ENCODE results near the gene VSTM1. TPM values are rescaled to one million over a fixed set of nuclear protein-coding genes. Genes with fewer than 3 reads are reported as not detected.

The VSTM1 gene
- polyA plus RNA-seq, 10 donors, result 0.22 to 0.35 TPM; not detected in 8

DNA sequence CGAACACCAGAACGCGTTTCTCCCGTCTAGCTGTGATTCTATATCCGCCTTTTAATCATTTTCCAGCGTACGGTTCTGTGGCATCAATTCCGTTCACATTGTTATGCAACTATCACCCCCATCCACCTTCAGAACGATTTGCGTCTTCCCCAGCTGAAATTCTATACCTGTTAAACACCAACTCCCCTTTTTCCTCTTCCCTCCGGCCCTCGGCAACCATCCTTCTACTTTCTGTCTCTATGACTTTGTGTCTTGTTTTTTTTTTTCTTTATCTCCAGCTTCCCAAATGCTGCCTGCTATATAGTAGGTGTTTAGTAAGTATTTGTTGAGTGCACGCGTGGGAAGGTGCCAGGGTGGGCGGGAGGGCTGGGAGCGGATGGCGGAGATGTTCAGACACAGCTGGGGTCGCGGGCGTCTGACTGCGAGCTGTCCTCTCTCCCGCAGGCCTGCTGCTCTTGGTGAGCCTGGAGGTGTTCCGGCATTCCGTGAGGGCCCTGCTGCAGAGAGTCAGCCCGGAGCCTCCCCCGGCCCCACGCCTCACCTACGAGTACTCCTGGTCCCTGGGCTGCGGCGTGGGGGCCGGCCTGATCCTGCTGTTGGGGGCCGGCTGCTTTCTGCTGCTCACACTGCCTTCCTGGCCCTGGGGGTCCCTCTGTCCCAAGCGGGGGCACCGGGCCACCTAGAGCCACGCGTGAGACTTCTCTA is 52.0 kb downstream of the VSTM1 start:
- DNase-seq, result no peak

DNA sequence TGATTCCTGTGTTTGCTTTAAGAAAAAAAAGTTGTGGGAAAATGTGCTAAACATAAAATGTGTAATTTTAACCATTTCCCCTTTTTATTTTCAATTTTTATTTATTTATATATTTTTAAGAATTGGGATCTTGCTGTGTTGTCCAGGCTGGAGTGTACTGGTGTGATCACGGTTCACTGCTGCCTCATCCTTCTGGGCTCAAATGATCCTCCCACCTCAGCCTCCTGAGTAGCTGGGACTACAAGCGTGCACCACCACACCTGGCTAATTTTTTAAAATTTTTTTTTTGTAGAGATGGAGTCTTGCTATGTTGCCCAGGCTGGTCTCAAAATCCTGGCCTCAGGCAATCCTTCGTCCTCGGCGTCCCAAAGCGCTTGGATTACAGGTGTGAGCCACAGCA is 53.2 kb downstream of the VSTM1 start:
- DNase-seq, result no peak

DNA sequence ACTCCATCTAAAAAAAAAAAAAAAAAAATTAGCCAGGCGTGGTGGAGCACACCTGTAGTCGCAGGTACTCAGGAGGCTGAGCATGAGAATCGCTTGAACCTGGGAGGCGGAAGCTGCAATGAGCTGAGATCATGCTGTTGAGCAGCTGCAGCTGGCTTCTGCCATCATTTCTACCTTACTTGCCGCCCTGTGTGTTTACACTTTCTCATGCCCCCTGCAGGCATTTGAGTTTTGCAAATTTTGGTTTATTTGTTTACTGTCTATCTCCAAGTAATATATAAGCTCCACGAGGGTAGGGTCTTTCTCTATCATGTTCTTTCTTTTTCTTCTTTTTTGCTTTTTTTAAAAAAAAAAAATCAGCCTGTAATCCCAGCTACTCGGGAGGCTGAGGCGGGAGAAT is 54.3 kb downstream of the VSTM1 start:
- no peak for DNase-seq

DNA sequence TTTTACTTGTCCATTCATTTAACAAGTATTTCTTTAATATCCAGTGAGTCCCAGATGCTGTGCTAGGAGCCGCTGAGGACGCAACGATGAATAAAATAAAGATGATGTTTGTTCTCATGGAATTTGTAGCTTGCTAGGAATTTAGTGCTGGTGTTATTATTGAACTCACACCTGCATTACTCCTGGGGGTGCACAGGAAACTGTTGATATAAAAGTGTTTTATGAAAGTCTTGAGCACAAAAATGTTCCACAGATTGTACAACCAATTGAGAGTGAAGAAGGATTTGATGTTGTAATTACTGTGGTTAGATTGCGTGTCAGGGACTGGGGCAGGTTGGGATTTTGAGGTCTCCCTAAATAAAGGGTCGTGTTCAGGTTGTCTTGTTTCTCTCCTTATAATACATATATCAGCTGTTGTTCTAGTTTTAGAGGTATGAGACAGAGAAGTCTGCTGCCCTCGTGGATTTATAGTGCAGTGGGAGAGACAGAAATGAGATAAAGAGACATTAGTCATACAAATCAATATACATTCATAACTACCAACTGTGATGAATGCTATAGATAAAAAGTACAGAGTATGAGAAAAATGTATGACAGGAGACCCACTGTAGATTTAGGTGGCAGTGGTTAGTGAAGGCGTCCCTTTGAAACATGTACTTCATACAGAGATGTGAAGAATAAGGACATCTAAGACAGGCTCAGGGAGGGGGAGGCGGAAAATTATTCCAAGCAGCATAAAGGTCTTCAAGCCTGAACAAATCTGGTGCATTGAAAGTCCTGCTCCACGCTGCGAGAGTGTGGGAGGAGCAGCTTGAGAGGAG is 61.0 kb downstream of the VSTM1 start:
- no peak for DNase-seq

DNA sequence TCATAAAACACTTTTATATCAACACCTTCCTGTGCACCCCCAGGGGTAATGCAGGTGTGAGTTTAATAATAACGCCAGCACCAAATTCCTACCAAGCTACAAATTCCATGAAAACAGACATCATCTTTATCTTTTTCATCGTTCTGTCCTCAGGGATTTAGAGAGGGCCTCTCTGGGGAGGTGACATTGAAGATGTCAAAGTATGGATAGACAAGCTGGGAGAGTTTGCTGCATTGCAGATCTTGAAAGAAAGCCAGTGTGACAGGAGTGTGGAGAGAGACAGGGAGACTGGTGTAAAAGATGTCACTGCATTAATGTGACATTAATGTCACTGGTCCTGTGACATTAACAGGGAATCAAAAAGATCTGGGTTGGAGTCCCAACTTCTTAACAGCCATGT is 62.2 kb downstream of the VSTM1 start:
- no peak for DNase-seq

DNA sequence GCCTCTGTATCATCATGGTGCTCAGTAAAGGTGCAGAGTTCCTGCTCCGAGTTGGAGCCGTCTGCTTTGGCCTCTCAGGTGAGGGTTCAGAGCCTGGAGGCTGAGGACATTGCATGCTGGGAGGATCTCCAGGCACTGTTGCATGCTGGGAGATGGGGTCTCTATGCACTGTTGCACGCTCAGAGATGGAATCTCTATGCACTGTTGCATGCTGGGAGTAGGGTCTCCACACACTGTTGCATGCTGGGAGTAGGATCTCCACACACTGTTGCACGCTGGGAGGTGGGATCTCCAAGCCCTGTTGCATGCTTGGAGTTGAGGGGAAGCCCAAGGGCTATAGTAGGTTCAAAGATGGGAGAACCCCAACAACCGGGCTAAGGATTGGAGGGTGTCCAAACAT is 64.0 kb downstream of the VSTM1 start:
- DNase-seq, result no peak

DNA sequence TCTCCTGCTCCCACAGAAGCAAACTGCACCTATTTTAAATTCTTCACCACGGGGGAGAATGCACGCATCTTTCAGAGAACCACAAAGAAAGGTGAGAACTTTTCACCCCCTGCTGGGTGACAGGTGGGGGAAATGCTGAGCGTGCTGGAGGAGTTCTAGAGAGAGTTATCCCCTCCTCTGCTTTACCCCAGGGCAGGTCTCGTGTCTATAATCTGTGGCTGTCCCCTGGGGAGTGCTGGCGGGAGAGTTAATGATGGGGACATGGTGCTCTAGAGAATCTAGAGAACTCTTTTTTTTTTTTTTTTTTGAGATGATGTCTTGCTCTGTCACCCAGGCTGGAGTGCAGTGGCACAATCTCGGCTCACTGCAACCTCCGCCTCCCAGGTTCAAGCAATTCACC is 65.5 kb downstream of the VSTM1 start:
- no peak for DNase-seq

DNA sequence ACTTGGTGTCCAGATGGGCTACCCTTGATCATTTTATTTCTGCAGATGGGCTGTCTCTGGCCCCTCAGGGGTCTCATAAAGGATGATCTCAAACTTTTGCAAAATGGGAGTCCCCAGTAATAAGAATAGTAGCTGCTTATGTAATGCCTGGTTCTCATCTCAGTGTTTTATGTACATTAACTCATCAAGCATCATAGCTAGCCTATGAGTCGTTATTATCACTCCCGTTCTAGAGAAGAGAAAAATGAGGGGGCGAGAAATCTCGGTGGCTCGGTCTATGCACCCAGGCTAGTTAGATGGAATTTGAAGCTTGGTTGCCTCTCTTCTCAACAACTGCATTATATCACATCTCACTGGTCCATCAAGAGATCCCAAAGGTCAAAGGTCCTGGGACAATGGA is 68.9 kb downstream of the VSTM1 start:
- DNase-seq, result no peak

DNA sequence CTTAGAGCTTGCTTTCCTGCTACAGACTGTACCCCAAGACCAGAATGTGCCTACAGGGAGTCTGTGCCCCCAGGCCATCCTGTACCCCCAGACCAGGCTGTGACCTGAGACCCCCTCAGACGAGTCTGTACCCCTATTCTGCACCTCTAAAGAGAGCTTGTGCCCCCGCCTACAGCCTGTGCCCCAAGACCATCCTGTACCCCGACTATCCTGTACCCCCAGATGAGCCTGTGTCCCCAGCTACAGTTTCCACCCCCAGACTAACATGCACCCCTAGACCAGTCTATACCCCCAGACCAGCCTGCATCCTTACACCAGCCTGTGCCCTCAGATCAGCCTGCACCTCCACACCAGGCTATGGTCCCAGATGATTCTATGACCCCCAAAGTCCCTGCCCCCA is 70.2 kb downstream of the VSTM1 start:
- no peak for DNase-seq

DNA sequence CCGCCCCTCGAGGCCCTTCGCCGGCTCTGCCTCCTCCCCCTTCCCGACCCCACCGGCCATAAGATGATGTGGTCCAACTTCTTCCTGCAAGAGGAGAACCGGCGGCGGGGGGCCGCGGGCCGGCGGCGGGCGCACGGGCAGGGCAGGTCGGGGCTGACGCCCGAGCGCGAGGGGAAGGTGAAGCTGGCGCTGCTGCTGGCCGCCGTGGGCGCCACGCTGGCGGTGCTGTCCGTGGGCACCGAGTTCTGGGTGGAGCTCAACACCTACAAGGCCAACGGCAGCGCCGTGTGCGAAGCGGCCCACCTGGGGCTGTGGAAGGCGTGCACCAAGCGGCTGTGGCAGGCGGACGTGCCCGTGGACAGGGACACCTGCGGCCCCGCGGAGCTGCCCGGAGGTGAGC is 70.9 kb downstream of the VSTM1 start:
- DNase-seq, result no peak

DNA sequence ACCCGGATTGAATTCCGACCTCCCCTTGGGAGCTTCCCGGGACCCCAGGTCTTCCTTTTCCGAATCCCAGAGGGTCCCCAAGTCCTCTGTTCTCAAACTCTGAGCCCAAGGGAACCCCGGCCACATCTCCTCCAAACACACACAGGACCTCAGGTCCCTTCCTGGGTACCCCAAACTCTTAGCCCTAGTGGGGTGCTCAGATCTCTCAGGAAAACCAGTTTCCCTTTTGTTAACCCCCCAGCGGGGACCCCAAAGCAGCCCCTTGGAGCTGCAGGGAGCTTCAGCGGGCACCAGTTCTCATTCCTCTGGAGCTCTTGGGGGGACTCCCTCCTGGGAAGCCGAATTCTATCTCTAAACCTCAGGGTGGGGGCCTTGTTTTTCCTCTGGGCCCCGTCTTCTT is 71.5 kb downstream of the VSTM1 start:
- DNase-seq, result no peak

DNA sequence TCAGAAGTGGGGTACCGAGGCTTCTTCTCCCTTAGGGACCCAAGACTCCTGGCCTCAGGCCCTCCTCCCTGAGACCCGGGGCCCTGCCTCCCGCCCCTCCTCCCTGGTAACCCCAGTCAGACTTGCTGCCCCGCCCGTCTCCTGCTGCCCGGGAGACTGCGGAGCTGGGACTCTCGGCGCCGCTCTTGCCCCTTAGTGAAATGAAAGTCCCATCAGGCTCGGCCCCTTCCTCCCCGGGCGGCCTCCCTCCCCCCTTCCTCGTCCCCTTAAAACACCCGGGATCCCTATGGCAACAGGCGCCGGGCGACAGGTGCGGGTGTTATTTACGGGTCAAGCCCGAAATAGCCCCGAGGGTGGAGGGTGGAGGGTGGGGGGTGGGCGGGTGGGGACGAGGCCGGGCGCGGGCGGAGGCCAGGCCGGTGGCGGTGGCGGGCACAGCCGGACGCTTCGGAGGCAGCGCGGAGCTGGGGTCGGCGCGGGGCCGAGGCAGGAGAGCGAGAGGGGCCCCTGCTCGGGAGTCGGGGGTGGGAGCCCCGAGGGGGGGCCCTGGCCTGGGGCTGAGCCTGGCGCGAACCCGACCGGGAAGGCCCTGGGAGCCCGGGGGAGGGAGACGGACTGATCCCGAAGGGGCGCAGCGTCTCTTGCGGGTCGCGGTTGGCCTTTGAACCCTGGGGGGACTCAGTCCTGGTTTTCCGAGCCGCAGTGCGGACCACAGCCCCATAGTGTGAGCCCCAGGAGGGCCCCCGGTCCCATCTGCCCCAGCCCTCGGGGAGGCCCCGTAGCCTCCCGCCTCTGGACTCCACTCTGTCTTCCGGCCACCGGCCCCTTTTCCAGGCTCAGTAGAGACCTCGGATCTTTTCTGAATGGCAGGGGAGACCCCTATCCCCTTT is 72.2 kb downstream of the VSTM1 start, which contains the start of gene CACNG6:
Gene CACNG6 (plus strand): TSS at position 414 of the 890 bp plus-strand sequence. CDS start 1,241 bp downstream, outside the sequence.
- DNase-seq, result peak; percentile 46 to 60 (median 58)

Other genes starting within 250 kb of the VSTM1 start
- under 1 TPM; 0.19 to 0.62 (median 0.29) TPM for gene NLRP12, start 239.6 kb downstream of the VSTM1 start, polyA plus RNA-seq (ENCODE audit: insufficient read length in 10 of 10)
- 100 to 1,000 TPM; 161 to 255 (median 199) TPM for gene MYADM, start 196.0 kb downstream of the VSTM1 start, polyA plus RNA-seq (ENCODE audit: insufficient read length in 10 of 10)
- 1 to 10 TPM in 1 of 10 donors, under 1 TPM in 8, not detected in 1; 0.11 to 1.0 (median 0.30) TPM for gene PRKCG, start 181.7 kb downstream of the VSTM1 start, polyA plus RNA-seq (ENCODE audit: insufficient read length in 10 of 10)
- gene CACNG7, start 154.6 kb downstream of the VSTM1 start, polyA plus RNA-seq (ENCODE audit: insufficient read length in 10 of 10), result 1 to 10 TPM in 1 of 10 donors, under 1 TPM in 6, not detected in 3; 0.10 to 1.3 (median 0.20) TPM
- 1 to 10 TPM in 1 of 10 donors, under 1 TPM in 9; 0.39 to 1.0 (median 0.55) TPM for gene CACNG8, start 101.0 kb downstream of the VSTM1 start, polyA plus RNA-seq (ENCODE audit: insufficient read length in 10 of 10)
- gene CACNG6, start 72.3 kb downstream of the VSTM1 start, polyA plus RNA-seq (ENCODE audit: insufficient read length in 10 of 10), result 10 to 100 TPM; 21.1 to 29.6 (median 22.9) TPM
- not detected for gene TARM1, start 17.5 kb upstream of the VSTM1 start, polyA plus RNA-seq (ENCODE audit: insufficient read length in 10 of 10)
- gene OSCAR, start 36.9 kb upstream of the VSTM1 start, polyA plus RNA-seq (ENCODE audit: insufficient read length in 10 of 10), result under 1 TPM; 0.11 to 0.54 (median 0.43) TPM
- 100 to 1,000 TPM in 5 of 10 donors, 10 to 100 TPM in 5; 76.3 to 116 (median 98.6) TPM for gene NDUFA3, start 39.0 kb upstream of the VSTM1 start, polyA plus RNA-seq (ENCODE audit: insufficient read length in 10 of 10)
- gene TFPT, start 51.8 kb upstream of the VSTM1 start, polyA plus RNA-seq (ENCODE audit: insufficient read length in 10 of 10), result 10 to 100 TPM in 9 of 10 donors, 1 to 10 TPM in 1; 9.8 to 17.7 (median 13.4) TPM
- 10 to 100 TPM; 35.0 to 52.0 (median 45.4) TPM for gene PRPF31, start 51.9 kb upstream of the VSTM1 start, polyA plus RNA-seq (ENCODE audit: insufficient read length in 10 of 10)
- 10 to 100 TPM; 30.0 to 46.6 (median 35.3) TPM for gene CNOT3, start 73.9 kb upstream of the VSTM1 start, polyA plus RNA-seq (ENCODE audit: insufficient read length in 10 of 10)
- gene LENG1, start 95.8 kb upstream of the VSTM1 start, polyA plus RNA-seq (ENCODE audit: insufficient read length in 10 of 10), result 10 to 100 TPM in 1 of 10 donors, 1 to 10 TPM in 9; 5.7 to 10.3 (median 7.9) TPM
- 1 to 10 TPM; 1.3 to 4.5 (median 3.0) TPM for gene TMC4, start 109.3 kb upstream of the VSTM1 start, polyA plus RNA-seq (ENCODE audit: insufficient read length in 10 of 10)
- gene MBOAT7, start 125.7 kb upstream of the VSTM1 start, polyA plus RNA-seq (ENCODE audit: insufficient read length in 10 of 10), result 10 to 100 TPM; 19.7 to 34.6 (median 28.0) TPM
- 10 to 100 TPM; 20.8 to 37.2 (median 30.6) TPM for gene TSEN34, start 127.4 kb upstream of the VSTM1 start, polyA plus RNA-seq (ENCODE audit: insufficient read length in 10 of 10)
- 1,000 to 10,000 TPM; 1,602 to 2,705 (median 2,168) TPM for gene RPS9, start 137.0 kb upstream of the VSTM1 start, polyA plus RNA-seq (ENCODE audit: insufficient read length in 10 of 10)
- gene LILRB3, start 159.1 kb upstream of the VSTM1 start, polyA plus RNA-seq (ENCODE audit: insufficient read length in 10 of 10), result 1 to 10 TPM in 9 of 10 donors, under 1 TPM in 1; 0.79 to 3.8 (median 2.3) TPM
- gene LILRA6, start 178.9 kb upstream of the VSTM1 start, polyA plus RNA-seq (ENCODE audit: insufficient read length in 10 of 10), result 1 to 10 TPM; 1.1 to 2.6 (median 1.5) TPM
- gene LILRB5, start 193.4 kb upstream of the VSTM1 start, polyA plus RNA-seq (ENCODE audit: insufficient read length in 10 of 10), result 10 to 100 TPM in 1 of 10 donors, 1 to 10 TPM in 9; 6.8 to 11.2 (median 8.9) TPM
- gene LILRB2, start 217.2 kb upstream of the VSTM1 start, polyA plus RNA-seq (ENCODE audit: insufficient read length in 10 of 10), result 1 to 10 TPM; 1.2 to 2.3 (median 1.7) TPM
- gene LILRA5, start 249.3 kb upstream of the VSTM1 start, polyA plus RNA-seq (ENCODE audit: insufficient read length in 10 of 10), result 1 to 10 TPM in 1 of 10 donors, under 1 TPM in 9; 0.37 to 1.1 (median 0.54) TPM

Data from muscle of back (tissue), 11 donors.